Measurements from ENCODE around the gene GOSR1.

Gene GOSR1

GRCh38 chr17:30576326-30576861 is 99.2 kb downstream of the GOSR1 start:
- DNase-seq = no peak

Measured in right kidney (tissue), 1 donor.